Activated naive CD4-positive, alpha-beta T cell treated with anti-CD3 and anti-CD28 coated beads, Interleukin-2, amount 50 U/mL, for 72 hours (primary cell): ENCODE results near the gene GSTT4. TPM values are rescaled to one million over a fixed set of nuclear protein-coding genes. Genes with fewer than 3 reads are reported as not detected.

Source experiments
- ATAC-seq, 2 donors: fragments of 150-1000 bp; cut with Tn5 transposase; 2 replicates each; pipeline ENCODE4 v1.10.0; 2021; ENCODE audit warnings: mild to moderate bottlenecking in 2 of 2, moderate library complexity in 2 of 2
- DNase-seq, 2 donors: peaks; one replicate each; pipeline ENCODE4 v3.0.0; 2021 to 2022; ENCODE audit warnings: low spot score in 2 of 2
- H3K27ac Mint-ChIP-seq, 2 donors: one replicate each; pipeline ENCODE4 v1.8.0; 2022; ENCODE audit warnings: mild to moderate bottlenecking in 2 of 2, mixed read lengths in 2 of 2
- H3K36me3 Mint-ChIP-seq, 2 donors: one replicate each; pipeline ENCODE4 v1.8.0; 2022; ENCODE audit warnings: mixed read lengths in 2 of 2
- H3K9me3 Mint-ChIP-seq, 2 donors: one replicate each; pipeline ENCODE4 v1.8.0; 2022; ENCODE audit warnings: mixed read lengths in 2 of 2
- total RNA-seq, 2 donors: library from RNA; stranded (reverse); gene quantifications; one replicate each; pipeline ENCODE4 v1.2.3, GENCODE V29; 2022

GSTT4 gene
- total RNA-seq, 2 donors from 2014 or later, result not detected

GRCh38 chr22:24028533-24028932 lies 23.3 kb upstream of the GSTT4 start:
- peak in 1 of 2 donors; percentile 26 for ATAC-seq
- Mint-ChIP-seq H3K36me3 (peaks cover 5 to 27% of the 10 kb centered on the region in 2 donors), H3K9me3 (peaks cover 0 to 5% of the 10 kb centered on the region in 2 donors), H3K27ac (no peak overlapping the region)
- DNase-seq, result no peak

GRCh38 chr22:24027991-24028390 lies 22.7 kb upstream of the GSTT4 start:
- no peak for DNase-seq
- Mint-ChIP-seq H3K36me3 (peaks cover 5 to 27% of the 10 kb centered on the region in 2 donors), H3K27ac (no peak overlapping the region), H3K9me3 (peaks cover 0 to 5% of the 10 kb centered on the region in 2 donors)
- ATAC-seq, result no peak

GRCh38 chr22:24027389-24027975 lies 22.2 kb upstream of the GSTT4 start:
- Mint-ChIP-seq H3K36me3 (peaks cover 5 to 27% of the 10 kb centered on the region in 2 donors), H3K27ac (no peak overlapping the region), H3K9me3 (peaks cover 0 to 5% of the 10 kb centered on the region in 2 donors)
- DNase-seq (no peak), ATAC-seq (no peak)

GRCh38 chr22:24026733-24027132 lies 21.5 kb upstream of the GSTT4 start:
- Mint-ChIP-seq H3K36me3 (peaks cover 5 to 31% of the 10 kb centered on the region in 2 donors), H3K9me3 (peaks cover 0 to 5% of the 10 kb centered on the region in 2 donors), H3K27ac (no peak overlapping the region)
- ATAC-seq (no peak), DNase-seq (no peak)

GRCh38 chr22:24026056-24026455 lies 20.8 kb upstream of the GSTT4 start:
- DNase-seq (no peak), ATAC-seq (no peak)
- peaks cover 0 to 5% of the 10 kb centered on the region in 2 donors for H3K9me3 Mint-ChIP-seq
- H3K36me3 Mint-ChIP-seq, result peaks cover 5 to 31% of the 10 kb centered on the region in 2 donors
- peak overlapping the region in 1 of 2 donors; percentile 50 for H3K27ac Mint-ChIP-seq

- ATAC-seq (no peak), DNase-seq (no peak)
- Mint-ChIP-seq H3K9me3 (peaks cover 0 to 5% of the 10 kb centered on the region in 2 donors), H3K36me3 (peaks cover 5 to 28% of the 10 kb centered on the region in 2 donors), H3K27ac (peak overlapping the region in 1 of 2 donors; percentile 46)
Measured at GRCh38 chr22:24025475-24025874, 20.2 kb upstream of the GSTT4 start.

- Mint-ChIP-seq H3K27ac (no peak overlapping the region), H3K36me3 (peaks cover 5 to 23% of the 10 kb centered on the region in 2 donors), H3K9me3 (peaks cover 0 to 5% of the 10 kb centered on the region in 2 donors)
- ATAC-seq (no peak), DNase-seq (no peak)
Measured at GRCh38 chr22:24024354-24024753, 19.1 kb upstream of the GSTT4 start.

- H3K36me3 Mint-ChIP-seq, result peaks cover 5 to 23% of the 10 kb centered on the region in 2 donors
- H3K9me3 Mint-ChIP-seq, result peaks cover 0 to 5% of the 10 kb centered on the region in 2 donors
- peak overlapping the region; percentile 83 to 84 for H3K27ac Mint-ChIP-seq
- DNase-seq (no peak), ATAC-seq (peak; percentile 44 to 64)
Measured at GRCh38 chr22:24023204-24023789, 18.0 kb upstream of the GSTT4 start.

GRCh38 chr22:24021304-24021703 lies 16.1 kb upstream of the GSTT4 start:
- DNase-seq (no peak), ATAC-seq (no peak)
- Mint-ChIP-seq H3K36me3 (peaks cover 12 to 33% of the 10 kb centered on the region in 2 donors), H3K9me3 (peaks cover 0 to 5% of the 10 kb centered on the region in 2 donors), H3K27ac (no peak overlapping the region)

- DNase-seq (no peak), ATAC-seq (no peak)
- Mint-ChIP-seq H3K27ac (no peak overlapping the region), H3K36me3 (peaks cover 6 to 22% of the 10 kb centered on the region in 2 donors), H3K9me3 (peaks cover 0 to 5% of the 10 kb centered on the region in 2 donors)
Measured at GRCh38 chr22:24016156-24016555, 10.9 kb upstream of the GSTT4 start.

- ATAC-seq, result no peak
- Mint-ChIP-seq H3K9me3 (peaks cover 0 to 10% of the 10 kb centered on the region in 2 donors), H3K27ac (peak overlapping the region; percentile 89 to 95), H3K36me3 (peaks cover 0 to 16% of the 10 kb centered on the region in 2 donors)
- no peak for DNase-seq
Measured at GRCh38 chr22:24011735-24012068, 6.4 kb upstream of the GSTT4 start.

GRCh38 chr22:24010018-24010391 lies 4.8 kb upstream of the GSTT4 start:
- H3K9me3 Mint-ChIP-seq, result peaks cover 0 to 5% of the 10 kb centered on the region in 2 donors
- ATAC-seq, result no peak
- no peak for DNase-seq
- H3K27ac Mint-ChIP-seq, result peak overlapping the region in 1 of 2 donors; percentile 89
- peaks cover 0 to 6% of the 10 kb centered on the region in 2 donors for H3K36me3 Mint-ChIP-seq

- H3K27ac Mint-ChIP-seq, result peak overlapping the region in 1 of 2 donors; percentile 89
- DNase-seq, result no peak
- no peak for ATAC-seq
- peaks cover 0 to 5% of the 10 kb centered on the region in 2 donors for H3K9me3 Mint-ChIP-seq
- peaks cover 0 to 6% of the 10 kb centered on the region in 2 donors for H3K36me3 Mint-ChIP-seq
Measured at GRCh38 chr22:24009227-24010017, 4.2 kb upstream of the GSTT4 start.

GRCh38 chr22:24008381-24009226 lies 3.4 kb upstream of the GSTT4 start:
- Mint-ChIP-seq H3K27ac (no peak overlapping the region), H3K36me3 (peaks cover 0 to 4% of the 10 kb centered on the region in 2 donors), H3K9me3 (peaks cover 0 to 5% of the 10 kb centered on the region in 2 donors)
- DNase-seq (no peak), ATAC-seq (no peak)

- ATAC-seq (no peak), DNase-seq (no peak)
- H3K36me3 Mint-ChIP-seq, result no peaks in the 10 kb centered on the region
- H3K9me3 Mint-ChIP-seq, result peaks cover 0 to 5% of the 10 kb centered on the region in 2 donors
- no peak overlapping the region for H3K27ac Mint-ChIP-seq
Measured at GRCh38 chr22:24008022-24008283, 2.7 kb upstream of the GSTT4 start.

GRCh38 chr22:24007253-24008021 lies 2.2 kb upstream of the GSTT4 start:
- H3K27ac Mint-ChIP-seq, result no peak overlapping the region
- no peak for DNase-seq

More at GRCh38 chr22:24007253-24008021, 2.2 kb upstream of the GSTT4 start:
- ATAC-seq, result no peak
- peaks cover 0 to 5% of the 10 kb centered on the region in 2 donors for H3K9me3 Mint-ChIP-seq
- H3K36me3 Mint-ChIP-seq, result no peaks in the 10 kb centered on the region
